Prostate gland (tissue), 2 donors: ENCODE data around the gene LARGE1. TPM values are rescaled to one million over a fixed set of nuclear protein-coding genes. Genes with fewer than 3 reads are reported as not detected.

ENCODE experiments used
- DNase-seq: peaks from one replicate; pipeline ENCODE4 v3.0.0-alpha.2; 2019; ENCODE audit warnings: low spot score
- H3K27ac ChIP-seq, 2 donors: fragments of 200-600 bp; sonication (generic); 2 replicates each; pipeline ENCODE4 v1.5.1; 2017 to 2019
- H3K27me3 ChIP-seq: fragments of 200-600 bp; sonication (generic); replicated peaks from 2 replicates; pipeline ENCODE4 v1.5.1; 2019; ENCODE audit not compliant: insufficient read depth
- H3K36me3 ChIP-seq, 2 donors: fragments of 200-600 bp; sonication (generic); 1 replicate in 1 of 2; 2 replicates in 1 of 2; pipeline versions ENCODE4 v1.5.1 to v1.8.1; 2017 to 2019
- H3K4me1 ChIP-seq: fragments of 200-600 bp; sonication (generic); replicated peaks from 2 replicates; pipeline ENCODE4 v1.5.1; 2019
- H3K4me3 ChIP-seq, 2 donors: fragments of 200-600 bp; sonication (generic); 2 replicates each; pipeline ENCODE4 v1.5.1; 2017 to 2019
- H3K9me3 ChIP-seq: fragments of 200-600 bp; sonication (generic); 2 replicates; pipeline ENCODE4 v1.5.1; 2017
- CTCF ChIP-seq, 4 experiments: fragments of 200-600 bp in 2 of 4; fragments of 450-650 bp in 2 of 4; sonication (generic) in 2 of 4; IDR thresholded peaks; 1 replicate in 3 of 4; 2 replicates in 1 of 4; pipeline ENCODE4 v1.5.1; 2016 to 2019; ENCODE audit warnings: antibody characterized with exemption in 4 of 4, mild to moderate bottlenecking in 2 of 4, moderate library complexity in 2 of 4
- POLR2A ChIP-seq: fragments of 450-650 bp; IDR thresholded peaks from one replicate; pipeline ENCODE4 v1.6.1; 2016; ENCODE audit warnings: antibody characterized with exemption, mild to moderate bottlenecking
- POLR2AphosphoS5 ChIP-seq: sonication (generic); formaldehyde crosslinking; IDR thresholded peaks from one replicate; pipeline ENCODE4 v1.6.1; 2017; ENCODE audit warnings: antibody characterized with exemption
- WGBS: methylation state at CpG from one replicate; pipeline ENCODE4 v1.1.5; 2018; 5-methylcytosine and 5-hydroxymethylcytosine counted together
- intact Hi-C: fragments of 100-400 bp; cut with DNase I; formaldehyde crosslinking; loops from one replicate; pipeline ENCODE4 v1.14.2; 2022
- total RNA-seq, 2 donors: library from RNA; depleted of rRNA; stranded (reverse); fragments of >200 nt; gene quantifications; one replicate each; pipeline ENCODE4 v1.1.0, GENCODE V29; 2016

LARGE1 gene
- total RNA-seq, 2 donors from 2014 or later: 18.6 to 37.4 TPM

GRCh38 chr22:33793475-33793874, 126.8 kb downstream of the LARGE1 start:
- H3K36me3 ChIP-seq: no peaks in the 10 kb centered on the region
- no peak for DNase-seq
- H3K4me1 ChIP-seq: no peaks in the 10 kb centered on the region
- H3K9me3 ChIP-seq: no peaks in the 10 kb centered on the region
- no peak for TF ChIP-seq POLR2A
- no peak for TF ChIP-seq CTCF (IDR thresholded peaks at IDR 0.05)
- TF ChIP-seq POLR2AphosphoS5: no peak
- no peak overlapping the region for H3K4me3 ChIP-seq
- WGBS: 49% methylated on average over 3 of the region's 3 CpGs
- peak overlapping the region; percentile 0 to 43 for H3K27ac ChIP-seq
- intact Hi-C loops: loop anchor here (10.0 kb wide), 2 partner anchors 121 to 269 kb away; no protein-coding TSS in a partner anchor
- H3K27me3 ChIP-seq: no peaks in the 10 kb centered on the region

GRCh38 chr22:33792832-33793231, 127.4 kb downstream of the LARGE1 start:
- no peaks in the 10 kb centered on the region for H3K9me3 ChIP-seq
- peak overlapping the region; percentile 0 to 43 for H3K27ac ChIP-seq
- intact Hi-C loops: loop anchor here (10.0 kb wide), 2 partner anchors 122 to 268 kb away; no protein-coding TSS in a partner anchor
- no peaks in the 10 kb centered on the region for H3K27me3 ChIP-seq
- no peak for TF ChIP-seq CTCF (IDR thresholded peaks at IDR 0.05)
- TF ChIP-seq POLR2A: no peak
- peak; percentile 28 for TF ChIP-seq POLR2AphosphoS5
- H3K4me1 ChIP-seq: no peaks in the 10 kb centered on the region
- WGBS: 4% methylated on average over 7 of the region's 7 CpGs
- no peak overlapping the region for H3K4me3 ChIP-seq
- no peaks in the 10 kb centered on the region for H3K36me3 ChIP-seq
- DNase-seq: no peak

GRCh38 chr22:33789690-33790253, 130.5 kb downstream of the LARGE1 start:
- Histone ChIP-seq H3K4me3 (no peak overlapping the region), H3K27ac (no peak overlapping the region), H3K36me3 (no peaks in the 10 kb centered on the region), H3K4me1 (no peaks in the 10 kb centered on the region), H3K9me3 (no peaks in the 10 kb centered on the region), H3K27me3 (no peaks in the 10 kb centered on the region)
- DNase-seq: no peak
- TF ChIP-seq POLR2A (no peak), POLR2AphosphoS5 (no peak), CTCF (IDR thresholded peaks at IDR 0.05) (no peak)
- intact Hi-C loops: loop anchor here (10.0 kb wide), 2 partner anchors 125 to 265 kb away; no protein-coding TSS in a partner anchor
- 94% methylated on average over 4 of the region's 4 CpGs for WGBS

GRCh38 chr22:33788927-33789326, 131.3 kb downstream of the LARGE1 start:
- Histone ChIP-seq H3K27me3 (no peaks in the 10 kb centered on the region), H3K4me3 (no peak overlapping the region), H3K4me1 (no peaks in the 10 kb centered on the region), H3K36me3 (no peaks in the 10 kb centered on the region), H3K27ac (no peak overlapping the region), H3K9me3 (no peaks in the 10 kb centered on the region)
- TF ChIP-seq CTCF (IDR thresholded peaks at IDR 0.05) (no peak), POLR2AphosphoS5 (no peak)
- 97% methylated on average over 3 of the region's 3 CpGs for WGBS
- no peak for DNase-seq
- intact Hi-C loops: no loop called here
